ENCODE data around the gene THADA.

- TF ChIP-seq PRDM1 (tag by site-specific recombination; IDR thresholded peaks at IDR 0.05) (no peak), ZNF521 (tag by site-specific recombination; IDR thresholded peaks at IDR 0.05) (no peak), ZBTB20 (tag by site-specific recombination; IDR thresholded peaks at IDR 0.05) (no peak), ZNF423 (tag by site-specific recombination; IDR thresholded peaks at IDR 0.05) (no peak), ZNF19 (tag by site-specific recombination; IDR thresholded peaks at IDR 0.05; ENCODE audit: low read depth) (no peak), RBAK (tag by site-specific recombination; IDR thresholded peaks at IDR 0.05) (no peak)
- TF ChIP-seq, protein P1, sequence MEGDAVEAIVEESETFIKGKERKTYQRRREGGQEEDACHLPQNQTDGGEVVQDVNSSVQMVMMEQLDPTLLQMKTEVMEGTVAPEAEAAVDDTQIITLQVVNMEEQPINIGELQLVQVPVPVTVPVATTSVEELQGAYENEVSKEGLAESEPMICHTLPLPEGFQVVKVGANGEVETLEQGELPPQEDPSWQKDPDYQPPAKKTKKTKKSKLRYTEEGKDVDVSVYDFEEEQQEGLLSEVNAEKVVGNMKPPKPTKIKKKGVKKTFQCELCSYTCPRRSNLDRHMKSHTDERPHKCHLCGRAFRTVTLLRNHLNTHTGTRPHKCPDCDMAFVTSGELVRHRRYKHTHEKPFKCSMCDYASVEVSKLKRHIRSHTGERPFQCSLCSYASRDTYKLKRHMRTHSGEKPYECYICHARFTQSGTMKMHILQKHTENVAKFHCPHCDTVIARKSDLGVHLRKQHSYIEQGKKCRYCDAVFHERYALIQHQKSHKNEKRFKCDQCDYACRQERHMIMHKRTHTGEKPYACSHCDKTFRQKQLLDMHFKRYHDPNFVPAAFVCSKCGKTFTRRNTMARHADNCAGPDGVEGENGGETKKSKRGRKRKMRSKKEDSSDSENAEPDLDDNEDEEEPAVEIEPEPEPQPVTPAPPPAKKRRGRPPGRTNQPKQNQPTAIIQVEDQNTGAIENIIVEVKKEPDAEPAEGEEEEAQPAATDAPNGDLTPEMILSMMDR (tag by site-specific recombination; IDR thresholded peaks at IDR 0.05): no peak
Observed at GRCh38 chr2:43459446-43460173, 136.2 kb downstream of the THADA start.

Data from HEK293 (cell line).